K562 (cell line): ENCODE results near the gene CC2D2B. TPM values are rescaled to one million over a fixed set of nuclear protein-coding genes. Genes with fewer than 3 reads are reported as not detected.

Experiments
- ATAC-seq: fragments of 200-7000 bp; cut with Tn5 transposase; 3 replicates; pipeline ENCODE4 v1.9.1; 2020; ENCODE audit warnings: moderate library complexity
- BruUV-seq: library from RNA; stranded (reverse); fragments of 400-500 nt; replicated peaks from 2 replicates; lab custom pipeline; 2021; lab: Mats Ljungman, UMichigan
- CTCF ChIA-PET: fragments of 300-600 bp; formaldehyde crosslinking; extraction: SDS; loops from one replicate; lab custom pipeline; 2021; ENCODE audit warnings: low intra/inter-chr PET ratio; lab: Yijun Ruan, JAX
- POLR2A ChIA-PET: fragments of 300-600, 350-650 bp; sonication (Branson Sonifier 250); formaldehyde crosslinking; extraction: SDS; loops from one replicate; lab custom pipeline; 2021; ENCODE audit warnings: antibody characterized with exemption, inconsistent platforms; lab: Yijun Ruan, JAX
- DNase-seq, 4 experiments: peaks; one replicate each; pipeline versions ENCODE4 v3.0.0 to v3.0.0-alpha.2; 2011 to 2018; ENCODE audit warnings: low spot score in 3 of 4, mixed read lengths in 3 of 4; ENCODE audit errors: extremely low read depth in 1 of 4
- FAIRE-seq: peaks from 2 replicates; lab custom pipeline; 2011; peaks lifted over from hg19 to GRCh38; lab: Jason Lieb, UNC
- H2AFZ ChIP-seq: 2 replicates; pipeline ENCODE4 v1.6.0; 2011; ENCODE audit warnings: low read depth, low read length, control low read depth, inconsistent platforms
- H3K27ac ChIP-seq: fragments of 200-600 bp; 3 replicates; pipeline ENCODE4 v1.8.0; 2011; ENCODE audit warnings: low read depth, mild to moderate bottlenecking, control low read depth, inconsistent platforms, low read length, moderate library complexity, mixed read lengths; ENCODE audit errors: extremely low read depth
- H3K27me3 ChIP-seq, 2 experiments: fragments of 300-600 bp in 1 of 2; 2 replicates in 1 of 2; 3 replicates in 1 of 2; pipeline versions ENCODE4 v1.6.0 to v1.8.0; 2011; ENCODE audit warnings: inconsistent platforms in 2 of 2, low read length in 2 of 2, mild to moderate bottlenecking in 1 of 2, mixed read lengths in 1 of 2, moderate library complexity in 1 of 2; ENCODE audit not compliant: control insufficient read depth in 2 of 2, insufficient read depth in 2 of 2
- H3K36me3 ChIP-seq: fragments of 300-600 bp; 3 replicates; pipeline ENCODE4 v1.8.0; 2011; ENCODE audit warnings: mild to moderate bottlenecking, low read length, inconsistent platforms; ENCODE audit not compliant: control insufficient read depth, insufficient read depth
- H3K4me1 ChIP-seq, 2 experiments: fragments of 200-600 bp in 1 of 2; replicated peaks in 1 of 2; 2 replicates in 1 of 2; 3 replicates in 1 of 2; pipeline versions ENCODE4 v1.5.1 to v1.8.0; 2011; ENCODE audit warnings: inconsistent platforms in 2 of 2, low read length in 2 of 2, mild to moderate bottlenecking in 1 of 2, mixed read lengths in 1 of 2, moderate library complexity in 1 of 2; ENCODE audit not compliant: control insufficient read depth in 2 of 2, insufficient read depth in 2 of 2
- H3K4me2 ChIP-seq: 2 replicates; pipeline ENCODE4 v1.6.1; 2011; ENCODE audit warnings: low read length, control low read depth, inconsistent platforms, mixed read lengths; ENCODE audit not compliant: insufficient read depth
- H3K4me3 ChIP-seq: fragments of 200-600 bp; sonication (generic), shearing (Covaris generic); 2 replicates; pipeline ENCODE4 v1.5.1; 2016; ENCODE audit warnings: control low read depth, inconsistent platforms
- H3K79me2 ChIP-seq: fragments of 200-600 bp; 3 replicates; pipeline ENCODE4 v1.8.0; 2011; ENCODE audit warnings: low read length, inconsistent platforms; ENCODE audit not compliant: control insufficient read depth, insufficient read depth
- H3K9ac ChIP-seq, 2 experiments: 2 replicates each; pipeline versions ENCODE4 v1.6.0 to v1.6.1; 2011; ENCODE audit warnings: low read depth in 2 of 2, low read length in 2 of 2, control low read depth in 1 of 2, inconsistent platforms in 1 of 2, mild to moderate bottlenecking in 1 of 2, mixed read lengths in 1 of 2; ENCODE audit not compliant: insufficient read depth in 1 of 2
- H3K9me1 ChIP-seq: one replicate; pipeline ENCODE4 v1.6.0; 2011; ENCODE audit warnings: inconsistent platforms, mild to moderate bottlenecking, low read length, moderate library complexity; ENCODE audit not compliant: control insufficient read depth, insufficient read depth
- H3K9me3 ChIP-seq: replicated peaks from 2 replicates; pipeline ENCODE4 v1.5.1; 2011; ENCODE audit warnings: low read depth, low read length, inconsistent platforms; ENCODE audit not compliant: control insufficient read depth, insufficient read depth
- H4K20me1 ChIP-seq: replicated peaks from 2 replicates; pipeline ENCODE4 v1.6.1; 2011; ENCODE audit warnings: low read length, inconsistent platforms, mixed read lengths; ENCODE audit not compliant: control insufficient read depth, insufficient read depth
- ATF7 ChIP-seq: fragments of 450-650 bp; IDR thresholded peaks from 2 replicates; pipeline ENCODE4 v1.7.1; 2014; ENCODE audit warnings: mild to moderate bottlenecking, moderate library complexity
- CLOCK ChIP-seq: fragments of 250-450 bp; sonication (Bioruptor Pico); IDR thresholded peaks from 2 replicates; pipeline ENCODE4 v1.4.0; 2020; ENCODE audit warnings: mild to moderate bottlenecking, moderate library complexity, borderline replicate concordance
- ERF ChIP-seq: fragments of 450-650 bp; formaldehyde crosslinking; IDR thresholded peaks from 2 replicates; pipeline ENCODE4 v1.4.0; 2020; ENCODE audit warnings: mild to moderate bottlenecking, mixed read lengths
- GTF3C2 ChIP-seq: IDR thresholded peaks from 3 replicates; pipeline ENCODE4 v1.6.1; 2011; ENCODE audit warnings: borderline replicate concordance, mild to moderate bottlenecking, moderate library complexity; ENCODE audit not compliant: insufficient read length; ENCODE audit errors: extremely low read depth
- HDAC8 ChIP-seq: fragments of 450-650 bp; IDR thresholded peaks from 2 replicates; pipeline ENCODE4 v1.6.1; 2016; ENCODE audit warnings: mild to moderate bottlenecking, missing genetic modification characterization, moderate library complexity, missing compliant biosample characterization
- HNRNPL ChIP-seq: fragments of 200-400 bp; formaldehyde crosslinking; IDR thresholded peaks from 2 replicates; pipeline ENCODE4 v1.6.1; 2017; ENCODE audit warnings: low read depth, mild to moderate bottlenecking, low read length
- LCOR ChIP-seq: sonication (generic); formaldehyde crosslinking; IDR thresholded peaks from 2 replicates; pipeline ENCODE4 v1.8.0; 2022; ENCODE audit warnings: mild to moderate bottlenecking, missing genetic modification reagents
- RHOXF2B ChIP-seq: fragments of 250-450 bp; sonication (Bioruptor Pico); conservative IDR thresholded peaks from 2 replicates; pipeline ENCODE4 v1.5.1; 2021
- TEAD4 ChIP-seq, 2 experiments: sonication (generic) in 1 of 2; formaldehyde crosslinking in 1 of 2; IDR thresholded peaks; 2 replicates each; pipeline versions ENCODE4 v1.6.1 to v1.8.0; 2012 to 2022; ENCODE audit warnings: borderline replicate concordance in 1 of 2, inconsistent platforms in 1 of 2, low read length in 1 of 2, mild to moderate bottlenecking in 1 of 2, missing genetic modification reagents in 1 of 2
- TSC22D4 ChIP-seq: fragments of 450-650 bp; IDR thresholded peaks from 2 replicates; pipeline ENCODE4 v1.6.1; 2016; ENCODE audit warnings: missing genetic modification characterization, missing biosample characterization, control low read depth
- ZBTB26 ChIP-seq: fragments of 450-650 bp; formaldehyde crosslinking; IDR thresholded peaks from 2 replicates; pipeline ENCODE4 v1.4.0; 2022; ENCODE audit warnings: missing genetic modification characterization
- ZBTB9 ChIP-seq: fragments of 450-650 bp; formaldehyde crosslinking; IDR thresholded peaks from 2 replicates; pipeline ENCODE4 v1.4.0; 2020; ENCODE audit warnings: mild to moderate bottlenecking, moderate library complexity
- ZEB2 ChIP-seq: fragments of 450-650 bp; IDR thresholded peaks from 2 replicates; pipeline ENCODE4 v1.6.1; 2016
- ZNF830 ChIP-seq: fragments of 250-450 bp; sonication (Bioruptor Pico); IDR thresholded peaks from 2 replicates; pipeline ENCODE4 v1.5.0; 2021; ENCODE audit warnings: mild to moderate bottlenecking
- WGBS: fragments of 100-300 bp; shearing (Covaris generic); methylation state at CpG from one replicate; pipeline ENCODE4 v1.1.6; 2016; ENCODE audit warnings: low coverage, mixed read lengths; ENCODE audit not compliant: insufficient coverage; ENCODE audit errors: missing lambda C conversion rate; 5-methylcytosine and 5-hydroxymethylcytosine counted together
- in situ Hi-C: fragments of 300-500 bp; cut with MboI; formaldehyde crosslinking; loops from 4 replicates; pipeline ENCODE4 v1.15.0; 2018; ENCODE audit warnings: inconsistent platforms, mixed read lengths
- intact Hi-C: fragments of 100-400 bp; cut with micrococcal nuclease; formaldehyde crosslinking; loops from 2 replicates; pipeline ENCODE4 v1.14.2; 2022
- polyA plus RNA-seq, 8 experiments: library from polyadenylated mRNA; depleted of rRNA in 4 of 8; stranded (reverse) in 5 of 8; unstranded in 3 of 8; fragments of >200 nt; fragmentation: Nextera tagmentation in 2 of 8; fragmentation: Illumina TruSeq in 1 of 8; extraction: Ambion mirVana in 2 of 8; extraction: Trizol in 1 of 8; gene quantifications; 2 replicates each; pipeline versions ENCODE4 v1.2.1 to v1.2.3, GENCODE V29; 2011 to 2014; ENCODE audit warnings: inconsistent platforms in 1 of 8, missing spikeins in 1 of 8
- total RNA-seq, 7 experiments: library from RNA; depleted of rRNA in 6 of 7; stranded (reverse); fragments of >200 nt in 6 of 7; fragmentation: Illumina TruSeq in 2 of 7; extraction: Trizol in 2 of 7; gene quantifications; 2 replicates each; pipeline versions ENCODE4 v1.2.1 to v1.2.3, GENCODE V29; 2011 to 2021; ENCODE audit warnings: low replicate concordance in 1 of 7
- TF ChIP-seq, protein P1 (sequence below): fragments of 250-450 bp; sonication (Bioruptor Pico); IDR thresholded peaks from 2 replicates; pipeline ENCODE4 v1.9.0; 2021; ENCODE audit warnings: mild to moderate bottlenecking

CC2D2B gene
- total and polyA plus RNA-seq, 9 of the 15 experiments (the other 6 are each of a cell fraction or from before 2014, with no cell fraction given): 0.10 to 0.34 (median 0.20) TPM; not detected in 5

- DNase-seq: no peak
- Histone ChIP-seq H3K4me3 (no peak overlapping the region), H3K9me1 (no peaks in the 10 kb centered on the region), H3K36me3 (peaks cover 13% of the 10 kb centered on the region; the same call in 1 of the 3 replicates), H3K9ac (no peak overlapping the region), H3K27me3 (no peaks in the 10 kb centered on the region), H3K4me2 (peak overlapping the region; percentile 84), H4K20me1 (no peaks in the 10 kb centered on the region), H2AFZ (peak overlapping the region; percentile 93), H3K4me1 (peaks cover 0 to 8% of the 10 kb centered on the region in 2 experiments; a peak in 3 of 5 replicates), H3K9me3 (no peaks in the 10 kb centered on the region), H3K27ac (no peak overlapping the region), H3K79me2 (peaks cover 11% of the 10 kb centered on the region; the same call in 2 of the 3 replicates)
- CTCF ChIA-PET: no interaction called here
- in situ Hi-C loops: no loop called here
- no peak for ATAC-seq
- intact Hi-C loops: no loop called here
- 12% methylated on average over 4 of the region's 4 CpGs for WGBS
- FAIRE-seq: no peak
- POLR2A ChIA-PET: no interaction called here
- no TSS peak for BruUV-seq
- TF ChIP-seq ERF (no peak), ZEB2 (no peak), ZBTB9 (CRISPR knock-in tag) (no peak), RHOXF2B (no peak), LCOR (CRISPR knock-in tag) (no peak), TSC22D4 (tag) (no peak), ZNF830 (CRISPR knock-in tag) (no peak), TEAD4 (IDR thresholded peaks at IDR 0.05; ENCODE audit: low read length) (no peak), TEAD4 (CRISPR knock-in tag; IDR thresholded peaks at IDR 0.05; ENCODE audit: borderline replicate concordance) (no peak), CLOCK (no peak), HDAC8 (tag) (no peak), GTF3C2 (no peak), ZBTB26 (CRISPR knock-in tag) (no peak), HNRNPL (no peak), ATF7 (no peak)
- TF ChIP-seq, protein P1, sequence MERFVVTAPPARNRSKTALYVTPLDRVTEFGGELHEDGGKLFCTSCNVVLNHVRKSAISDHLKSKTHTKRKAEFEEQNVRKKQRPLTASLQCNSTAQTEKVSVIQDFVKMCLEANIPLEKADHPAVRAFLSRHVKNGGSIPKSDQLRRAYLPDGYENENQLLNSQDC: no peak
Measured at GRCh38 chr10:95908450-95908849, 675 bp downstream of the CC2D2B start.
